Measurements from ENCODE around the gene CPD. TPM values are rescaled to one million over a fixed set of nuclear protein-coding genes. Genes with fewer than 3 reads are reported as not detected.

Gene CPD
- total and polyA plus RNA-seq, 9 of the 15 experiments (the other 6 are each of a cell fraction or from before 2014, with no cell fraction given): 4.5 to 24.4 (median 20.4) TPM

DNA sequence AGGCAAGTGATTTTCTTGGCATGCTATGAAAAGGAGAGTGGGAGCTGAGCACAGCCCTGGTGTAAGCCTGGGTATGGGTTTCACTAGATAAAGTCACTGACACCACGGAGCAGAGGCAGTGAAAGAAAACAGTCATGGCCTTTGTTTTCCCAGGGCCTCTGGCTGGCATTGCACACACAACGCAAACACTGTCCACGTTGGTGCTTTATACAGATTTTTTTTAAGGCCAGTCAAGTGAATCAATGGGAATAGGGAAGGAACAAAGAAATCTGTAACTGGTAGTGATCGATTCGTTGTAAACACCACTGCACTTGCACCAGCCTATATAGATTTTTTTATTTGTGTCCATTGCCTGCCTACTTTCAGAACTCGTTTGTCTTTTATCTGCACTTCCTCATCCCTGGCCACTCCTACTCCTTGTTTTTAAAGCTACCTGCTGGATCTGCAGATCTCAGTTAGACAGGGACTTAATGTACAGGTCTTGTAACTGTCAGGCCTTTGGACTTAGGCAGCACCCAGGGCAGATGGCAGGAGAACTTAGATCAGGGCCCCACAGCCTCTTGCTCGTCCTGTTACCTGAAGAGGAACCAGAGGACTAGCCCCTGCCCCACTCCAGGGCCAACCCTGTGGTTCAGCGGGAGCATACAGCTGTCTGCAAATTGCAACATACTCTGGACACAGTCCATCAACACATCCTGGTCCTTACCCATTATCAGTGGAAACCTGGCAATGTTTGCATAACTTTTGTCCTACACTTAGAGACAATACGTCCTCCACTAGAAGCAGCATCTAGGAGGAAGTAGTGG lies 34.2 kb upstream of the CPD start (continued):
- TF ChIP-seq PRDM10 (IDR thresholded peaks at IDR 0.05; ENCODE audit: partially characterized antibody): no peak
- TF ChIP-seq THRB (CRISPR knock-in tag; conservative IDR thresholded peaks at IDR 0.05): no peak
- no peak for TF ChIP-seq CTCFL (IDR thresholded peaks at IDR 0.05; ENCODE audit: borderline replicate concordance, insufficient read depth, low read depth, low read length, poor library complexity, severe bottlenecking)
- TF ChIP-seq ZNF764 (CRISPR knock-in tag; IDR thresholded peaks at IDR 0.05; ENCODE audit: low read depth): no peak
- TF ChIP-seq CHAMP1 (IDR thresholded peaks at IDR 0.05): no peak
- TF ChIP-seq ZNF23 (CRISPR knock-in tag; IDR thresholded peaks at IDR 0.05): no peak
- TF ChIP-seq RBFOX2 (IDR thresholded peaks at IDR 0.05; ENCODE audit: low read depth, low read length): no peak
- TF ChIP-seq, protein P1, sequence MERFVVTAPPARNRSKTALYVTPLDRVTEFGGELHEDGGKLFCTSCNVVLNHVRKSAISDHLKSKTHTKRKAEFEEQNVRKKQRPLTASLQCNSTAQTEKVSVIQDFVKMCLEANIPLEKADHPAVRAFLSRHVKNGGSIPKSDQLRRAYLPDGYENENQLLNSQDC (CRISPR knock-in tag; IDR thresholded peaks at IDR 0.05): no peak
- TF ChIP-seq, protein P2, sequence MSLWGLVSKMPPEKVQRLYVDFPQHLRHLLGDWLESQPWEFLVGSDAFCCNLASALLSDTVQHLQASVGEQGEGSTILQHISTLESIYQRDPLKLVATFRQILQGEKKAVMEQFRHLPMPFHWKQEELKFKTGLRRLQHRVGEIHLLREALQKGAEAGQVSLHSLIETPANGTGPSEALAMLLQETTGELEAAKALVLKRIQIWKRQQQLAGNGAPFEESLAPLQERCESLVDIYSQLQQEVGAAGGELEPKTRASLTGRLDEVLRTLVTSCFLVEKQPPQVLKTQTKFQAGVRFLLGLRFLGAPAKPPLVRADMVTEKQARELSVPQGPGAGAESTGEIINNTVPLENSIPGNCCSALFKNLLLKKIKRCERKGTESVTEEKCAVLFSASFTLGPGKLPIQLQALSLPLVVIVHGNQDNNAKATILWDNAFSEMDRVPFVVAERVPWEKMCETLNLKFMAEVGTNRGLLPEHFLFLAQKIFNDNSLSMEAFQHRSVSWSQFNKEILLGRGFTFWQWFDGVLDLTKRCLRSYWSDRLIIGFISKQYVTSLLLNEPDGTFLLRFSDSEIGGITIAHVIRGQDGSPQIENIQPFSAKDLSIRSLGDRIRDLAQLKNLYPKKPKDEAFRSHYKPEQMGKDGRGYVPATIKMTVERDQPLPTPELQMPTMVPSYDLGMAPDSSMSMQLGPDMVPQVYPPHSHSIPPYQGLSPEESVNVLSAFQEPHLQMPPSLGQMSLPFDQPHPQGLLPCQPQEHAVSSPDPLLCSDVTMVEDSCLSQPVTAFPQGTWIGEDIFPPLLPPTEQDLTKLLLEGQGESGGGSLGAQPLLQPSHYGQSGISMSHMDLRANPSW (CRISPR knock-in tag; IDR thresholded peaks at IDR 0.05): no peak
- TF ChIP-seq TFAM (CRISPR knock-in tag; conservative IDR thresholded peaks at IDR 0.05): no peak
- TF ChIP-seq GTF2A2 (tag; IDR thresholded peaks at IDR 0.05): no peak
